ENCODE results near the gene MLIP. TPM values are rescaled to one million over a fixed set of nuclear protein-coding genes. Genes with fewer than 3 reads are reported as not detected.

The MLIP gene
- total and polyA plus RNA-seq, 2 donors from 2014 or later, result 1.7 to 2.4 TPM

GRCh38 chr6:54301770-54302169, 190.5 kb downstream of the MLIP start:
- no peak overlapping the region for H3K4me3 ChIP-seq (ENCODE audit: low read length in 3 of 3)
- DNase-seq, result no peak
- FAIRE-seq, result no peak
- no peak for TF ChIP-seq CTCF (IDR thresholded peaks at IDR 0.05; ENCODE audit: borderline replicate concordance, extremely low read depth, insufficient read depth)
- no peaks in the 10 kb centered on the region for H3K4me1 ChIP-seq (ENCODE audit: control insufficient read depth in 2 of 3, insufficient read depth in 2 of 3, low read depth in 1 of 3, low read length in 3 of 3)
- H3K27ac ChIP-seq (ENCODE audit: low read depth in 2 of 2, low read length in 2 of 2), result no peak overlapping the region
- H3K27me3 ChIP-seq (ENCODE audit: control insufficient read depth, insufficient read depth, low read length), result no peaks in the 10 kb centered on the region
- H3K9ac ChIP-seq (ENCODE audit: low read length in 3 of 3), result no peak overlapping the region
- intact Hi-C loops (cut with DNase I), result no loop called here
- H3K36me3 ChIP-seq (ENCODE audit: control insufficient read depth in 2 of 3, insufficient read depth in 3 of 3, low read length in 3 of 3), result no peaks in the 10 kb centered on the region
- H3K9me3 ChIP-seq (ENCODE audit: control insufficient read depth in 2 of 3, insufficient read depth in 1 of 3, low read length in 3 of 3), result no peaks in the 10 kb centered on the region

GRCh38 chr6:54307439-54307910, 196.2 kb downstream of the MLIP start:
- H3K27me3 ChIP-seq (ENCODE audit: control insufficient read depth, insufficient read depth, low read length), result no peaks in the 10 kb centered on the region
- DNase-seq (peak in 3 of 5 donors; percentile 11 to 61 (median 57)), FAIRE-seq (peak; percentile 91)
- no peaks in the 10 kb centered on the region for H3K9me3 ChIP-seq (ENCODE audit: control insufficient read depth in 2 of 3, insufficient read depth in 1 of 3, low read length in 3 of 3)
- peak overlapping the region; percentile 79 to 85 for H3K27ac ChIP-seq (ENCODE audit: low read depth in 2 of 2, low read length in 2 of 2)
- intact Hi-C loops (cut with DNase I), result no loop called here
- H3K4me3 ChIP-seq (ENCODE audit: low read length in 3 of 3), result peak overlapping the region in 2 of 3 donors; percentile 74 to 85
- no peaks in the 10 kb centered on the region for H3K4me1 ChIP-seq (ENCODE audit: control insufficient read depth in 2 of 3, insufficient read depth in 2 of 3, low read depth in 1 of 3, low read length in 3 of 3)
- no peak overlapping the region for H3K9ac ChIP-seq (ENCODE audit: low read length in 3 of 3)
- no peak for TF ChIP-seq CTCF (IDR thresholded peaks at IDR 0.05; ENCODE audit: borderline replicate concordance, extremely low read depth, insufficient read depth)
- no peaks in the 10 kb centered on the region for H3K36me3 ChIP-seq (ENCODE audit: control insufficient read depth in 2 of 3, insufficient read depth in 3 of 3, low read length in 3 of 3)

- DNase-seq (no peak), FAIRE-seq (peak; percentile 3)
- H3K27me3 ChIP-seq (ENCODE audit: control insufficient read depth, insufficient read depth, low read length), result no peaks in the 10 kb centered on the region
- H3K9me3 ChIP-seq (ENCODE audit: control insufficient read depth in 2 of 3, insufficient read depth in 1 of 3, low read length in 3 of 3), result no peaks in the 10 kb centered on the region
- H3K9ac ChIP-seq (ENCODE audit: low read length in 3 of 3), result peak within 1 kb of the TSS in 1 of 3 donors; percentile 71
- peak within 1 kb of the TSS; percentile 79 to 85 for H3K27ac ChIP-seq (ENCODE audit: low read depth in 2 of 2, low read length in 2 of 2)
- no peaks in the 10 kb centered on the region for H3K4me1 ChIP-seq (ENCODE audit: control insufficient read depth in 2 of 3, insufficient read depth in 2 of 3, low read depth in 1 of 3, low read length in 3 of 3)
- TF ChIP-seq CTCF (IDR thresholded peaks at IDR 0.05; ENCODE audit: borderline replicate concordance, extremely low read depth, insufficient read depth), result no peak
- H3K4me3 ChIP-seq (ENCODE audit: low read length in 3 of 3), result peak within 1 kb of the TSS; percentile 40 to 85 (median 74)
- intact Hi-C loops (cut with DNase I), result no loop called here
- H3K36me3 ChIP-seq (ENCODE audit: control insufficient read depth in 2 of 3, insufficient read depth in 3 of 3, low read length in 3 of 3), result no peaks in the 10 kb centered on the region
These were observed 197.2 kb downstream of the MLIP start, which contains the start of gene TINAG for GRCh38 chr6:54308289-54308985. Gene TINAG, plus strand, starts transcription at chr6:54308441. Its CDS starts 110 bp downstream, at chr6:54308551.

All from kidney (tissue), 14 donors.